Measurements from ENCODE around the gene SLC9A1. TPM values are rescaled to one million over a fixed set of nuclear protein-coding genes. Genes with fewer than 3 reads are reported as not detected.

SLC9A1 gene
- total and polyA plus RNA-seq, 10 of the 15 experiments (the other 5 are each of a cell fraction or from before 2014, with no cell fraction given) = 0.87 to 21.4 (median 4.3) TPM

DNA sequence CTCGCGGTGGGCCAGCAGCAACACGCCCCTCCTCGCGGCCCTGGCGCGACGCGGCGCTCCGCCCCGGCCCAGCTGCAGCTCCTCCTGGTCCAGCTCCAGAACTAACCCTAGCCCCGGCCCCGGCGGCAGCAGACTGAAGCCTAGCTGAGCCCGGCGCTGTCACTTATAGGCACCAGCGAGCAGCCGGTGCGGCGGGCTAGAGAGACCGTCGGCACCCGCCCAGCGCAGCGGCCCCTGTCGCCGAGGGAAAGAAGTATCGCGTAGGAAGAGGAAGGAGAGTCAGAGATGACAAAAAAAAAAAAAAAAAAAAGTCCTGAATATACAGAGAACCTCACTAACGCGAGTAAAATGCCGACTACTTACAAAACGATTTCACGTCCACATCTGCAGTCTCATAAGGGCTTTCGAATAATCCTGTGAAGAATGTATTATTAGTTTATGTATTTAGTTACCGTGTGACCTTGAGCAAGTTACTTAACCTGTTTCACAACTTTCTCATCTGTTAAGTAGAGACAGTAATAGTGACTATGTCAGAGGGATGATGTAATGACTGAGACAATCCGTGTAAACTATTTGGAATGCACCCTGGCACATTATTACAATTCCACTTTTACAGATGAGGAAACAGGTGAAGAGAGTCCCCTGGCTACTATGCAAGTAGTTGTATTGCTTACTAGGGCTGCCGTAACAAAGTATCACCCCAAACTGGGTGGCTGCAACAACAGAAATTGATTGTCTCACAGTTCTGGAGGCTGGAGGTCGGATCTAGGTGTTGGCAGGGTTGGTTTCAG lies at the start of gene SLC9A1 (continued):
- TF ChIP-seq, protein P1, sequence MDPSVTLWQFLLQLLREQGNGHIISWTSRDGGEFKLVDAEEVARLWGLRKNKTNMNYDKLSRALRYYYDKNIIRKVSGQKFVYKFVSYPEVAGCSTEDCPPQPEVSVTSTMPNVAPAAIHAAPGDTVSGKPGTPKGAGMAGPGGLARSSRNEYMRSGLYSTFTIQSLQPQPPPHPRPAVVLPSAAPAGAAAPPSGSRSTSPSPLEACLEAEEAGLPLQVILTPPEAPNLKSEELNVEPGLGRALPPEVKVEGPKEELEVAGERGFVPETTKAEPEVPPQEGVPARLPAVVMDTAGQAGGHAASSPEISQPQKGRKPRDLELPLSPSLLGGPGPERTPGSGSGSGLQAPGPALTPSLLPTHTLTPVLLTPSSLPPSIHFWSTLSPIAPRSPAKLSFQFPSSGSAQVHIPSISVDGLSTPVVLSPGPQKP (IDR thresholded peaks at IDR 0.05; ENCODE audit: low read depth, low read length) = peak; percentile 63; the same call in 1 of the 2 replicates
- TF ChIP-seq CHD1 (IDR thresholded peaks at IDR 0.05; ENCODE audit: low read depth, low read length) (no peak), MEF2A (IDR thresholded peaks at IDR 0.05; ENCODE audit: insufficient read depth, low read depth, low read length) (peak; percentile 62; the same call in 1 of the 2 replicates), TBL1XR1 (IDR thresholded peaks at IDR 0.05; ENCODE audit: low read depth, low read length) (peak; percentile 81), CEBPB (IDR thresholded peaks at IDR 0.05; ENCODE audit: borderline replicate concordance in 1 of 2, low read depth in 2 of 2, low read length in 2 of 2) (no peak), SIX5 (IDR thresholded peaks at IDR 0.05; ENCODE audit: low read depth, low read length, severe bottlenecking) (peak; percentile 22), STAT1 (conservative IDR thresholded peaks at IDR 0.05) (0 out of 2 replicates have a peak, but pooled peaks have one; percentile 75), RB1 (IDR thresholded peaks at IDR 0.05; ENCODE audit: borderline replicate concordance) (peak; percentile 90; the same call in 1 of the 2 replicates), CBX5 (IDR thresholded peaks at IDR 0.05; ENCODE audit: low read depth) (peak; percentile 90), BACH1 (IDR thresholded peaks at IDR 0.05; ENCODE audit: borderline replicate concordance) (peak; percentile 98), SMARCA5 (IDR thresholded peaks at IDR 0.05) (peak; percentile 97), EGR1 (IDR thresholded peaks at IDR 0.05; ENCODE audit: borderline replicate concordance in 1 of 2, low read depth in 2 of 2, low read length in 2 of 2) (peak in 1 of 2 experiments; percentile 88; a peak in 2 of 3 replicates), TARDBP (IDR thresholded peaks at IDR 0.05; ENCODE audit: borderline replicate concordance) (peak; percentile 70), MTA2 (IDR thresholded peaks at IDR 0.05; ENCODE audit: low read depth) (no peak), BMI1 (IDR thresholded peaks at IDR 0.05; ENCODE audit: borderline replicate concordance) (no peak), MLLT1 (IDR thresholded peaks at IDR 0.05) (peak; percentile 69), IKZF1 (conservative IDR thresholded peaks at IDR 0.05) (peak; percentile 83), SMAD5 (IDR thresholded peaks at IDR 0.05; ENCODE audit: low read depth) (peak; percentile 97), RFX5 (IDR thresholded peaks at IDR 0.05; ENCODE audit: low read depth, low read length) (0 out of 2 replicates have a peak, but pooled peaks have one; percentile 54), TAF1 (IDR thresholded peaks at IDR 0.05; ENCODE audit: borderline replicate concordance, low read depth, low read length) (peak; percentile 100), CBFB (IDR thresholded peaks at IDR 0.05; ENCODE audit: low read depth) (peak; percentile 95), ZNF687 (IDR thresholded peaks at IDR 0.05) (peak; percentile 95; the same call in 1 of the 2 replicates), ETV6 (conservative IDR thresholded peaks at IDR 0.05 in 1 of 2, IDR thresholded peaks at IDR 0.05 in 1 of 2; ENCODE audit: borderline replicate concordance in 1 of 2, low read depth in 1 of 2) (peak in 1 of 2 experiments; percentile 30; a peak in 1 of 4 replicates), SPI1 (IDR thresholded peaks at IDR 0.05; ENCODE audit: borderline replicate concordance, insufficient read depth, low read depth, low read length) (no peak)

All from GM12878 (cell line).